Right lobe of liver (tissue), 4 donors: ENCODE data around the gene SPTBN1.

Experiments
- POLR2A ChIP-seq: fragments of 450-650 bp; IDR thresholded peaks from one replicate; pipeline ENCODE4 v1.6.1; 2017; ENCODE audit warnings: antibody characterized with exemption, mild to moderate bottlenecking
- TF ChIP-seq, protein P1 (sequence below), 4 donors: fragments of 200-600 bp in 3 of 4; fragments of 450-650 bp in 1 of 4; IDR thresholded peaks; one replicate each; pipeline versions ENCODE4 v1.5.1 to v1.8.0; 2016 to 2022; ENCODE audit warnings: antibody characterized with exemption in 4 of 4, mild to moderate bottlenecking in 2 of 4
- donor health status: DM: no; HTN: no; CAD: no.
- donor health status: DM: no; HTN: no; CAD: no.
- donor health status: DM: no; HTN: yes; CAD: no.

GRCh38 chr2:54579061-54579681, 123.0 kb downstream of the SPTBN1 start:
- TF ChIP-seq POLR2A = no peak
- TF ChIP-seq, protein P1, sequence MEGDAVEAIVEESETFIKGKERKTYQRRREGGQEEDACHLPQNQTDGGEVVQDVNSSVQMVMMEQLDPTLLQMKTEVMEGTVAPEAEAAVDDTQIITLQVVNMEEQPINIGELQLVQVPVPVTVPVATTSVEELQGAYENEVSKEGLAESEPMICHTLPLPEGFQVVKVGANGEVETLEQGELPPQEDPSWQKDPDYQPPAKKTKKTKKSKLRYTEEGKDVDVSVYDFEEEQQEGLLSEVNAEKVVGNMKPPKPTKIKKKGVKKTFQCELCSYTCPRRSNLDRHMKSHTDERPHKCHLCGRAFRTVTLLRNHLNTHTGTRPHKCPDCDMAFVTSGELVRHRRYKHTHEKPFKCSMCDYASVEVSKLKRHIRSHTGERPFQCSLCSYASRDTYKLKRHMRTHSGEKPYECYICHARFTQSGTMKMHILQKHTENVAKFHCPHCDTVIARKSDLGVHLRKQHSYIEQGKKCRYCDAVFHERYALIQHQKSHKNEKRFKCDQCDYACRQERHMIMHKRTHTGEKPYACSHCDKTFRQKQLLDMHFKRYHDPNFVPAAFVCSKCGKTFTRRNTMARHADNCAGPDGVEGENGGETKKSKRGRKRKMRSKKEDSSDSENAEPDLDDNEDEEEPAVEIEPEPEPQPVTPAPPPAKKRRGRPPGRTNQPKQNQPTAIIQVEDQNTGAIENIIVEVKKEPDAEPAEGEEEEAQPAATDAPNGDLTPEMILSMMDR (IDR thresholded peaks at IDR 0.05) = no peak
